A673 (cell line): ENCODE results near the gene FAM229B. TPM values are rescaled to one million over a fixed set of nuclear protein-coding genes. Genes with fewer than 3 reads are reported as not detected.

Experiments used
- BruUV-seq: library from RNA; stranded (reverse); fragments of 400-500 nt; replicated peaks from 2 replicates; lab custom pipeline; 2021; lab: Mats Ljungman, UMichigan
- CTCF ChIA-PET: fragments of 300-600 bp; sonication (Branson Sonifier 250); formaldehyde crosslinking; loops from one replicate; lab custom pipeline; 2022; ENCODE audit warnings: antibody characterized with exemption; lab: Charles Lee
- POLR2A ChIA-PET: fragments of 300-600 bp; sonication (Branson Sonifier 250); formaldehyde crosslinking; loops from one replicate; lab custom pipeline; 2022; ENCODE audit warnings: antibody characterized with exemption; ENCODE audit not compliant: low non-redundant PET; lab: Charles Lee
- DNase-seq: peaks from one replicate; pipeline ENCODE4 v3.0.0-alpha.2; 2015; ENCODE audit warnings: low spot score
- H3K27ac ChIP-seq: fragments of 200-600 bp; sonication (generic); 2 replicates; pipeline ENCODE4 v1.5.1; 2016; ENCODE audit warnings: mixed run types, low read depth, mild to moderate bottlenecking, mixed read lengths, antibody characterized with exemption, low read length; ENCODE audit not compliant: poor library complexity, severe bottlenecking
- H3K27me3 ChIP-seq: fragments of 200-600 bp; sonication (generic); replicated peaks from 2 replicates; pipeline ENCODE4 v1.6.1; 2017; ENCODE audit warnings: mixed run types, low read depth, mild to moderate bottlenecking, mixed read lengths, antibody characterized with exemption, low read length; ENCODE audit not compliant: insufficient read depth, poor library complexity
- H3K36me3 ChIP-seq: fragments of 200-600 bp; sonication (generic); 2 replicates; pipeline ENCODE4 v1.6.1; 2016; ENCODE audit warnings: mixed run types, mild to moderate bottlenecking, mixed read lengths, antibody characterized with exemption, low read length; ENCODE audit not compliant: insufficient read depth, poor library complexity, severe bottlenecking
- H3K4me1 ChIP-seq: fragments of 200-600 bp; sonication (generic); 2 replicates; pipeline ENCODE4 v1.6.1; 2017; ENCODE audit warnings: mixed run types, mild to moderate bottlenecking, mixed read lengths, antibody characterized with exemption, low read length; ENCODE audit not compliant: insufficient read depth, poor library complexity, severe bottlenecking
- H3K4me3 ChIP-seq: fragments of 200-600 bp; sonication (generic); 2 replicates; pipeline ENCODE4 v1.5.1; 2016; ENCODE audit warnings: low read depth, mixed run types, mild to moderate bottlenecking, mixed read lengths, low read length; ENCODE audit not compliant: poor library complexity, severe bottlenecking
- H3K9me3 ChIP-seq: fragments of 200-600 bp; sonication (generic); 2 replicates; pipeline ENCODE4 v1.6.1; 2016; ENCODE audit warnings: mixed run types, low read depth, mild to moderate bottlenecking, mixed read lengths, antibody characterized with exemption, low read length; ENCODE audit not compliant: poor library complexity, severe bottlenecking
- EZH2 ChIP-seq: fragments of 200-600 bp; sonication (generic); IDR thresholded peaks from 2 replicates; pipeline ENCODE4 v1.6.1; 2017; ENCODE audit warnings: borderline replicate concordance, low read depth, mild to moderate bottlenecking, mixed read lengths, antibody characterized with exemption, low read length; ENCODE audit not compliant: poor library complexity, severe bottlenecking
- intact Hi-C: fragments of 100-400 bp; cut with micrococcal nuclease; formaldehyde crosslinking; loops from one replicate; pipeline ENCODE4 v1.10.0; 2022; ENCODE audit not compliant: unreplicated experiment
- total RNA-seq: library from RNA; stranded (reverse); gene quantifications from 2 replicates; pipeline ENCODE4 v1.2.3, GENCODE V29; 2021
- TF ChIP-seq, protein P1 (sequence below): fragments of 300-800, 200-600 bp; sonication (generic); conservative IDR thresholded peaks from 2 replicates; pipeline ENCODE4 v1.5.1; 2017; ENCODE audit warnings: low read depth, mild to moderate bottlenecking, antibody characterized with exemption, low read length, moderate library complexity, mixed read lengths

FAM229B gene
- total RNA-seq, 1 experiment from 2014 or later, result 10.5 TPM

DNA sequence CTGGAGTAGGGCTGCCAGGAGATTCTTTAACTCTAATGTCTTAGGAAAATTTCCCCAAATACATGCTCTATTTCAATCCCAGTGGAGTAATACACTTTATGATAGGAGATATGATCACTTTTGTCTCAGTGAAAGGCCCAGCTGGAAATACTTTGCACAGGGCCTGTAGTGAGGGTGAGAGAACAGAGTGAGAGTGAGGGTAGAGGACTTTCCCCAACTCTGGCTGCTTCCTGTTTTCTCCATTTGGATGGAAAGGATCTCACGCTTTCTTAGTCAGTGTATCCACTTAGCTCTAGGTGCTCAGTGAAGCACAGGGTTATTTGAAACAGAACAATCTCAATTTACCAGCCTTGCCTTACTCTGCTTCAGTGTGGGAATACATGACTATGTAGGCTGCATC, 36.6 kb downstream of the FAM229B start:
- CTCF ChIA-PET, result no interaction called here
- Histone ChIP-seq H3K4me3 (no peak overlapping the region), H3K36me3 (no peaks in the 10 kb centered on the region), H3K27me3 (no peaks in the 10 kb centered on the region), H3K4me1 (no peaks in the 10 kb centered on the region), H3K9me3 (no peaks in the 10 kb centered on the region), H3K27ac (no peak overlapping the region)
- intact Hi-C loops, result no loop called here
- BruUV-seq, result no TSS peak
- DNase-seq, result no peak
- TF ChIP-seq EZH2, result no peak
- TF ChIP-seq, protein P1, sequence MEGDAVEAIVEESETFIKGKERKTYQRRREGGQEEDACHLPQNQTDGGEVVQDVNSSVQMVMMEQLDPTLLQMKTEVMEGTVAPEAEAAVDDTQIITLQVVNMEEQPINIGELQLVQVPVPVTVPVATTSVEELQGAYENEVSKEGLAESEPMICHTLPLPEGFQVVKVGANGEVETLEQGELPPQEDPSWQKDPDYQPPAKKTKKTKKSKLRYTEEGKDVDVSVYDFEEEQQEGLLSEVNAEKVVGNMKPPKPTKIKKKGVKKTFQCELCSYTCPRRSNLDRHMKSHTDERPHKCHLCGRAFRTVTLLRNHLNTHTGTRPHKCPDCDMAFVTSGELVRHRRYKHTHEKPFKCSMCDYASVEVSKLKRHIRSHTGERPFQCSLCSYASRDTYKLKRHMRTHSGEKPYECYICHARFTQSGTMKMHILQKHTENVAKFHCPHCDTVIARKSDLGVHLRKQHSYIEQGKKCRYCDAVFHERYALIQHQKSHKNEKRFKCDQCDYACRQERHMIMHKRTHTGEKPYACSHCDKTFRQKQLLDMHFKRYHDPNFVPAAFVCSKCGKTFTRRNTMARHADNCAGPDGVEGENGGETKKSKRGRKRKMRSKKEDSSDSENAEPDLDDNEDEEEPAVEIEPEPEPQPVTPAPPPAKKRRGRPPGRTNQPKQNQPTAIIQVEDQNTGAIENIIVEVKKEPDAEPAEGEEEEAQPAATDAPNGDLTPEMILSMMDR, result no peak
- POLR2A ChIA-PET, result no interaction called here

GRCh38 chr6:112128208-112128607, 40.8 kb downstream of the FAM229B start:
- ChIA-PET CTCF (no interaction called here), POLR2A (no interaction called here)
- intact Hi-C loops, result no loop called here
- no peak for DNase-seq
- no peaks in the 10 kb centered on the region for H3K36me3 ChIP-seq
- BruUV-seq, result no TSS peak
- no peaks in the 10 kb centered on the region for H3K4me1 ChIP-seq
- no peak overlapping the region for H3K27ac ChIP-seq
- H3K9me3 ChIP-seq, result no peaks in the 10 kb centered on the region
- no peaks in the 10 kb centered on the region for H3K27me3 ChIP-seq
- no peak for TF ChIP-seq EZH2
- TF ChIP-seq, protein P1, result no peak
- no peak overlapping the region for H3K4me3 ChIP-seq

DNA sequence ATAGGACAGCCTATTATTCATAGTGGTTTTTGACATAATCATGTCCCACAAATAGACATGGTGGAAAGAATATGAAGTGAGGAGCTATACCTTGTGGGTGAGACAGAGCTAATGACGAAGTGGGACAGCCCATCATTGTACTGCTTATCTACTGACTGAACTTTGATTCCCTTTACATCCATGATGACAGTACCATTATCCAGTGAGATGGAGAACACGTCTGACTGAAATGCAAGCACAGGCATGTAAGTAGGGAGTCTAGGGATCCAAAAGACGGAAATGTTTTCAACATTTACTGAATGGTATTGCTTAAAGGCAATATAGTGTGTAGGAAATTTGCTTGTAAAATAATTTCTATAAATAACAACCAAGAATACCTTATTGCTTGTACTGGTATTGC, 43.5 kb downstream of the FAM229B start:
- DNase-seq, result no peak
- BruUV-seq, result no TSS peak
- POLR2A ChIA-PET, result no interaction called here
- TF ChIP-seq, protein P1, result no peak
- no peak for TF ChIP-seq EZH2
- H3K27ac ChIP-seq, result no peak overlapping the region
- H3K27me3 ChIP-seq, result no peaks in the 10 kb centered on the region
- no peaks in the 10 kb centered on the region for H3K4me1 ChIP-seq
- H3K36me3 ChIP-seq, result no peaks in the 10 kb centered on the region
- CTCF ChIA-PET, result no interaction called here
- H3K4me3 ChIP-seq, result no peak overlapping the region
- intact Hi-C loops, result no loop called here
- no peaks in the 10 kb centered on the region for H3K9me3 ChIP-seq
